ENCODE data around the gene BICD1. TPM values are rescaled to one million over a fixed set of nuclear protein-coding genes. Genes with fewer than 3 reads are reported as not detected.

Gene BICD1
- total and polyA plus RNA-seq, 12 donors = 2.5 to 14.7 (median 9.2) TPM

GRCh38 chr12:32260696-32261095 lies 154.0 kb downstream of the BICD1 start:
- H3K9me3 ChIP-seq = peaks cover 0 to 12% (median 0%) of the 10 kb centered on the region in 11 donors
- H3K4me1 ChIP-seq = peaks cover 0 to 11% (median 0%) of the 10 kb centered on the region in 9 donors
- peaks cover 0 to 4% (median 0%) of the 10 kb centered on the region in 9 donors for H3K36me3 ChIP-seq
- H3K4me3 ChIP-seq = no peak overlapping the region
- intact Hi-C loops (cut with DNase I) = no loop called here
- no peaks in the 10 kb centered on the region for H3K27me3 ChIP-seq
- WGBS, 2 donors = 64 to 81% methylated on average over 3 of the region's 3 CpGs
- no peak overlapping the region for H3K27ac ChIP-seq
- ATAC-seq (no peak), DNase-seq (no peak)
- no peak for TF ChIP-seq CTCF (IDR thresholded peaks at IDR 0.05)

- DNase-seq = no peak
Observed at GRCh38 chr12:32261638-32262037, 155.0 kb downstream of the BICD1 start.

GRCh38 chr12:32264961-32265360 lies 158.3 kb downstream of the BICD1 start:
- 47 to 59% methylated on average over 5 of the region's 5 CpGs for WGBS, 2 donors
- peak in 4 of 8 donors; percentile 44 to 70 (median 47) for ATAC-seq
- intact Hi-C loops (cut with DNase I) = no loop called here

More at GRCh38 chr12:32261638-32262037, 155.0 kb downstream of the BICD1 start:
- TF ChIP-seq CTCF (IDR thresholded peaks at IDR 0.05) = peak in 1 of 9 donors; percentile 9
- ATAC-seq = no peak
- Histone ChIP-seq H3K36me3 (peaks cover 0 to 4% (median 0%) of the 10 kb centered on the region in 9 donors), H3K27me3 (no peaks in the 10 kb centered on the region), H3K27ac (no peak overlapping the region), H3K9me3 (peaks cover 0 to 12% (median 0%) of the 10 kb centered on the region in 11 donors), H3K4me3 (no peak overlapping the region), H3K4me1 (peaks cover 0 to 15% (median 0%) of the 10 kb centered on the region in 9 donors)
- 88 to 100% methylated on average over 1 of the region's 1 CpG for WGBS, 2 donors
- intact Hi-C loops (cut with DNase I) = no loop called here

GRCh38 chr12:32265456-32265855 lies 158.8 kb downstream of the BICD1 start:
- Histone ChIP-seq H3K4me3 (no peak overlapping the region), H3K9me3 (no peaks in the 10 kb centered on the region), H3K36me3 (no peaks in the 10 kb centered on the region), H3K4me1 (peaks cover 0 to 16% (median 0%) of the 10 kb centered on the region in 9 donors), H3K27ac (no peak overlapping the region), H3K27me3 (no peaks in the 10 kb centered on the region)
- DNase-seq (no peak), ATAC-seq (no peak)
- 83 to 85% methylated on average over 7 of the region's 7 CpGs for WGBS, 2 donors
- no peak for TF ChIP-seq CTCF (IDR thresholded peaks at IDR 0.05)
- intact Hi-C loops (cut with DNase I) = no loop called here

More at GRCh38 chr12:32264961-32265360, 158.3 kb downstream of the BICD1 start:
- Histone ChIP-seq H3K4me3 (no peak overlapping the region), H3K9me3 (no peaks in the 10 kb centered on the region), H3K27ac (no peak overlapping the region), H3K4me1 (peaks cover 0 to 15% (median 0%) of the 10 kb centered on the region in 9 donors), H3K27me3 (no peaks in the 10 kb centered on the region), H3K36me3 (no peaks in the 10 kb centered on the region)
- no peak for DNase-seq
- TF ChIP-seq CTCF (IDR thresholded peaks at IDR 0.05) = no peak
